DND-41 (cell line): ENCODE measurements around the gene LRRC25.

ENCODE experiments used
- ATAC-seq: fragments of 200-7000 bp; cut with Tn5 transposase; 3 replicates; pipeline ENCODE4 v1.9.1; 2021; ENCODE audit warnings: low read depth; ENCODE audit not compliant: insufficient read depth
- DNase-seq: peaks from one replicate; pipeline ENCODE4 v3.0.0-alpha.2; 2020
- H2AFZ ChIP-seq: 2 replicates; pipeline ENCODE4 v1.6.0; 2012; ENCODE audit warnings: low read depth, low read length
- H3K27ac ChIP-seq: 2 replicates; pipeline ENCODE4 v1.5.1; 2012; ENCODE audit warnings: low read length, inconsistent platforms
- H3K27me3 ChIP-seq: fragments of 200-600 bp; sonication (generic); 2 replicates; pipeline ENCODE4 v1.6.0; 2012; ENCODE audit warnings: low read length, mild to moderate bottlenecking, inconsistent platforms; ENCODE audit not compliant: insufficient read depth, poor library complexity
- H3K36me3 ChIP-seq: 2 replicates; pipeline ENCODE4 v1.5.1; 2012; ENCODE audit warnings: low read length, inconsistent platforms; ENCODE audit not compliant: insufficient read depth
- H3K4me1 ChIP-seq: 2 replicates; pipeline ENCODE4 v1.5.1; 2012; ENCODE audit warnings: mild to moderate bottlenecking, low read length; ENCODE audit not compliant: insufficient read depth
- H3K4me2 ChIP-seq: 2 replicates; pipeline ENCODE4 v1.6.0; 2012; ENCODE audit warnings: mild to moderate bottlenecking, moderate library complexity, low read length, inconsistent platforms; ENCODE audit not compliant: insufficient read depth
- H3K4me3 ChIP-seq, 2 experiments: fragments of 200-600 bp in 1 of 2; shearing (Covaris generic) in 1 of 2; 2 replicates each; pipeline ENCODE4 v1.5.1; 2012 to 2016; ENCODE audit warnings: inconsistent platforms in 2 of 2, low read length in 2 of 2, mild to moderate bottlenecking in 2 of 2, low read depth in 1 of 2, moderate library complexity in 1 of 2
- H3K79me2 ChIP-seq: 2 replicates; pipeline ENCODE4 v1.6.0; 2012; ENCODE audit warnings: low read length, inconsistent platforms; ENCODE audit not compliant: insufficient read depth
- H3K9ac ChIP-seq: 2 replicates; pipeline ENCODE4 v1.6.0; 2012; ENCODE audit warnings: low read depth, mild to moderate bottlenecking, inconsistent platforms, low read length, moderate library complexity
- H3K9me3 ChIP-seq: 2 replicates; pipeline ENCODE4 v1.5.1; 2012; ENCODE audit warnings: low read length, moderate library complexity, mild to moderate bottlenecking, inconsistent platforms; ENCODE audit not compliant: insufficient read depth, severe bottlenecking
- H4K20me1 ChIP-seq: 2 replicates; pipeline ENCODE4 v1.6.0; 2012; ENCODE audit warnings: low read length; ENCODE audit not compliant: insufficient read depth
- EZH2 ChIP-seq: IDR thresholded peaks from 3 replicates; pipeline ENCODE4 v1.6.1; 2012; ENCODE audit warnings: borderline replicate concordance, low read depth, mild to moderate bottlenecking, moderate library complexity, low read length, inconsistent platforms; ENCODE audit not compliant: severe bottlenecking
- TF ChIP-seq, protein P1 (sequence below): IDR thresholded peaks from 2 replicates; pipeline ENCODE4 v1.5.1; 2012; ENCODE audit warnings: borderline replicate concordance, low read length, moderate library complexity, mild to moderate bottlenecking; ENCODE audit not compliant: poor library complexity, severe bottlenecking; ENCODE audit errors: extremely low read depth

LRRC25 gene

DNA sequence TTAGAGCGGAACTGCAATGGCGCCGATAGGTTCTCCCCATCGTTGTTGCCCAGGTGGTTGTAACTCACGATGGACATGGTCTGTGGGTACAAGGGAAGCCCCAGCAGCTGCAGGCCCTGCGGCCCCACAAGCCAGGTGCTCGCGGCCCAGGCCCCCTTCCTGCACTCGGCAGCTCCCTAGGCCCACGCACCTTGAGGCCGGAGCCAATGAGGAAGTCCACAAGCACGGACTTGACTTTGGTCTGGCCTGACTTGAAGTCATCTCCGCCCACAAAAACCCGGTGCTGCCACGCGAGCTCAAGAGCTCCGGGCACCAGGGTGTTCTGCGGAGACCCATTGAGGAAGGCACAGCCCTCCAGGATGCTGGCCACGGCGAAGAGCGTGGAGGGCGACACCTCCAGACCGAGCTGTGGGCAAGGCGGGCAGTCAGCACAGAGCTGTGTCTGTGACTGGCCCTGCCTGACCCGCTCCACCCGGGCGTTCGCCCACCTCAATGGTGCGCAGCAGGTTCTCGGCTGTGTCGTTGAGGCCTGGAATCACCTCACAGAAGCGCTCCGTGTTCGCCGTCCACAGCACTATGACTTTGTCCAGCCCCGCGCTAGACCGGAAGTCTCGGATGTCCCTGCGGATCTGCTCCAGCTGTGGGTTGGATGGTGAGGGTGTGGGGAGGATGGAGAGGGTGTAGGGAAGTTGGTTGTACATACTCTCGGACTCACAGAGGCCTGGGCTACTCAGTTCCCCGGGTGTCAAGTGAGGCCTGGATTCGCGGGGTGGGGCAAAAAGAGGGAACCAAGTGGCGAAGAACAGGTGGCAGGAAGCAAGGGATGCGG, 38.6 kb upstream of the LRRC25 start:
- no peak overlapping the region for H3K27ac ChIP-seq
- H3K9ac ChIP-seq, result peak overlapping the region; percentile 64
- H3K9me3 ChIP-seq, result no peaks in the 10 kb centered on the region
- H3K4me3 ChIP-seq, result peak overlapping the region in 1 of 2 experiments; percentile 68; a peak in 3 of 4 replicates
- H4K20me1 ChIP-seq, result peaks cover 21% of the 10 kb centered on the region
- no peaks in the 10 kb centered on the region for H3K79me2 ChIP-seq
- peak overlapping the region; percentile 99 for H3K4me2 ChIP-seq
- TF ChIP-seq, protein P1, sequence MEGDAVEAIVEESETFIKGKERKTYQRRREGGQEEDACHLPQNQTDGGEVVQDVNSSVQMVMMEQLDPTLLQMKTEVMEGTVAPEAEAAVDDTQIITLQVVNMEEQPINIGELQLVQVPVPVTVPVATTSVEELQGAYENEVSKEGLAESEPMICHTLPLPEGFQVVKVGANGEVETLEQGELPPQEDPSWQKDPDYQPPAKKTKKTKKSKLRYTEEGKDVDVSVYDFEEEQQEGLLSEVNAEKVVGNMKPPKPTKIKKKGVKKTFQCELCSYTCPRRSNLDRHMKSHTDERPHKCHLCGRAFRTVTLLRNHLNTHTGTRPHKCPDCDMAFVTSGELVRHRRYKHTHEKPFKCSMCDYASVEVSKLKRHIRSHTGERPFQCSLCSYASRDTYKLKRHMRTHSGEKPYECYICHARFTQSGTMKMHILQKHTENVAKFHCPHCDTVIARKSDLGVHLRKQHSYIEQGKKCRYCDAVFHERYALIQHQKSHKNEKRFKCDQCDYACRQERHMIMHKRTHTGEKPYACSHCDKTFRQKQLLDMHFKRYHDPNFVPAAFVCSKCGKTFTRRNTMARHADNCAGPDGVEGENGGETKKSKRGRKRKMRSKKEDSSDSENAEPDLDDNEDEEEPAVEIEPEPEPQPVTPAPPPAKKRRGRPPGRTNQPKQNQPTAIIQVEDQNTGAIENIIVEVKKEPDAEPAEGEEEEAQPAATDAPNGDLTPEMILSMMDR, result no peak
- no peak for TF ChIP-seq EZH2
- ATAC-seq (no peak), DNase-seq (no peak)
- peaks cover 21% of the 10 kb centered on the region for H3K4me1 ChIP-seq
- H2AFZ ChIP-seq, result no peak overlapping the region
- H3K36me3 ChIP-seq, result peaks cover 18% of the 10 kb centered on the region
- H3K27me3 ChIP-seq, result no peaks in the 10 kb centered on the region

DNA sequence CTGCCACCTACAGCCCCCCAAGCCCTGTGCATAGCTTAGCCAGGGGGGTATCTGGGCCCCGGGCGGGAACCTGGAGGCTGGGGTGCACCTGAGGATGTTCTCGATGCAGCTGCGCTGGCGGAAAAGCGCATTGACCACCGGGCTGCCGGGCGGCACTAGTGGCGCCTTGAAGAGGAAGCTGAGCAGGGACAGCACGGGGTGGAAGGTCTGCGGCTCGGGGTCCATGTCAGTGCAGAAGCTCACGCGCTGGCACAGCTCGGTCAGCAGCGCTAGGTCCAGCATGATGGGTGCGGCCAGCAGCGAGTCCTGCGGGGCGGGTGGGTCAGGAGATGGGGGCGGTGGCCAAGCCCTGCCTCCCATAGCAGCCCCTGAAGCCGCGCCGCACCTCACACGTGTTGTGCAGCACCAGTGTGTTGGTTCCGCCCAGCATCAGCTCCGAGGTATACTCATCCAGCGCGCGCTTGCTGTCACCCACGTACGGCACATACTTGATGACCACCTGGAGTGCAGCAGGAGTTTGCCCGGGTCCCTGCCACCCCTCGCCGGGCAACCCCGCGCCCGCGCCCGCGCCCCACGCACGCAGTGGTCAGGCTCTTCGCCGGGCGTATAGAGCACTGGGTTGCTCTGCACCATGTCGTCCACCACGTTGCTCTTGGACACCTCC, 37.9 kb upstream of the LRRC25 start:
- peaks cover 27% of the 10 kb centered on the region for H4K20me1 ChIP-seq
- no peak overlapping the region for H2AFZ ChIP-seq
- peak overlapping the region; percentile 99; the same call in 1 of the 2 replicates for H3K4me2 ChIP-seq
- no peak overlapping the region for H3K4me3 ChIP-seq
- H3K9me3 ChIP-seq, result no peaks in the 10 kb centered on the region
- H3K27me3 ChIP-seq, result no peaks in the 10 kb centered on the region
- TF ChIP-seq, protein P1, result no peak
- TF ChIP-seq EZH2, result no peak
- DNase-seq (no peak), ATAC-seq (no peak)
- H3K4me1 ChIP-seq, result peaks cover 24% of the 10 kb centered on the region
- no peak overlapping the region for H3K27ac ChIP-seq
- peaks cover 26% of the 10 kb centered on the region for H3K36me3 ChIP-seq
- H3K9ac ChIP-seq, result no peak overlapping the region
- peaks cover 6% of the 10 kb centered on the region; the same call in 1 of the 2 replicates for H3K79me2 ChIP-seq

DNA sequence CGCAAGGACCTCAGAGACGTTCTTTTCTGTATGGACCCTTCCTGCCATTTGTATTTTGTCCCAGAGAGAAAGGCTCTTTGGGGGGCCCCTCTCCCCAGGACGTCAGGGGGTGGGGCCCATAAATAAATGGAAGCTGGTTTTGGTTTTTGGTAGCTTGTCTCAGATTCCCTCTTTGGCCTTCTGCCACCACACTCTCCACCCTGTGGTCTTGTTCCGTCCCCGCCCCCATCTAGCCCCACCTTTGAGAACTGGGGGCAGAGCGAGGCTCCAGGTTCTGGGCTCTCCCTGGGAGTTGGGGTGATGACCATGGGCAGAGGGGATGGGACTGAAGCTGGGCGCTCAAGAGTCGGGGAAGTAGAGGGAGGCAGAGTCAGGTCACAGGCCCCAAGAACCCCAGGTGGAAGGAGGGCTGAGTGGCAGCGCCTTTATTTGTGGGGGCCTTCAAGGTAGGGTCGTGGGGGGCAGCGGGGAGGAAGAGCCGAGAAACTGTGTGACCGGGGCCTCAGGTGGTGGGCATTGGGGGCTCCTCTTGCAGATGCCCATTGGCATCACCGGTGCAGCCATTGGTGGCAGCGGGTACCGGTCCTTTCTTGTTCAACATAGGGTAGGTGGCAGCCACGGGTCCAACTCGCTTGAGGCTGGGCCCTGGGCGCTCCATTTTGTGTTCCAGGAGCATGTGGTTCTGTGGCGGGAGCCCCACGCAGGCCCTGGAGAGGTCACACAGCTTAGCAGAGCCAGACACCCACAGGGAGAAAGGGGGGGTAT, 37.2 kb upstream of the LRRC25 start:
- H3K4me2 ChIP-seq, result no peak overlapping the region
- no peak overlapping the region for H3K9ac ChIP-seq
- H3K9me3 ChIP-seq, result no peaks in the 10 kb centered on the region
- no peaks in the 10 kb centered on the region for H3K27me3 ChIP-seq
- no peak for TF ChIP-seq EZH2
- TF ChIP-seq, protein P1, result no peak
- H2AFZ ChIP-seq, result no peak overlapping the region
- no peak overlapping the region for H3K4me3 ChIP-seq
- no peak for ATAC-seq
- H3K36me3 ChIP-seq, result peaks cover 27% of the 10 kb centered on the region
- no peak overlapping the region for H3K27ac ChIP-seq
- DNase-seq, result no peak
- H3K4me1 ChIP-seq, result peaks cover 31% of the 10 kb centered on the region
- H4K20me1 ChIP-seq, result peaks cover 34% of the 10 kb centered on the region
- H3K79me2 ChIP-seq, result peaks cover 12% of the 10 kb centered on the region
